T-helper 2 cell treated with Interferon-gamma antibody and Interleukin-4, amounts not matched to agents 5 μg/mL and 100 μg/mL, for 36 hours (primary cell): Measurements from ENCODE around the gene TAS2R60.
"Not testable (repeated sequence)": the region's sequence is repeated elsewhere in the genome, so short reads cannot be mapped to it uniquely, and the experiment has no call there.

Source experiments
- DNase-seq: peaks from one replicate; pipeline ENCODE4 v3.0.0; 2021; ENCODE audit warnings: low spot score
- H3K27ac Mint-ChIP-seq: one replicate; pipeline ENCODE4 v1.8.0; 2021; ENCODE audit warnings: mild to moderate bottlenecking, mixed read lengths
- H3K27me3 Mint-ChIP-seq: one replicate; pipeline ENCODE4 v1.8.0; 2021; ENCODE audit warnings: low read depth, mixed read lengths
- H3K36me3 Mint-ChIP-seq: one replicate; pipeline ENCODE4 v1.8.0; 2021; ENCODE audit warnings: low read depth, mixed read lengths
- H3K4me1 Mint-ChIP-seq: one replicate; pipeline ENCODE4 v1.8.0; 2021; ENCODE audit warnings: low read depth, mixed read lengths
- H3K4me3 Mint-ChIP-seq: one replicate; pipeline ENCODE4 v1.8.0; 2022; ENCODE audit warnings: mild to moderate bottlenecking, moderate library complexity, mixed read lengths
- H3K9me3 Mint-ChIP-seq: one replicate; pipeline ENCODE4 v1.8.0; 2021; ENCODE audit warnings: mixed read lengths

The TAS2R60 gene

DNA sequence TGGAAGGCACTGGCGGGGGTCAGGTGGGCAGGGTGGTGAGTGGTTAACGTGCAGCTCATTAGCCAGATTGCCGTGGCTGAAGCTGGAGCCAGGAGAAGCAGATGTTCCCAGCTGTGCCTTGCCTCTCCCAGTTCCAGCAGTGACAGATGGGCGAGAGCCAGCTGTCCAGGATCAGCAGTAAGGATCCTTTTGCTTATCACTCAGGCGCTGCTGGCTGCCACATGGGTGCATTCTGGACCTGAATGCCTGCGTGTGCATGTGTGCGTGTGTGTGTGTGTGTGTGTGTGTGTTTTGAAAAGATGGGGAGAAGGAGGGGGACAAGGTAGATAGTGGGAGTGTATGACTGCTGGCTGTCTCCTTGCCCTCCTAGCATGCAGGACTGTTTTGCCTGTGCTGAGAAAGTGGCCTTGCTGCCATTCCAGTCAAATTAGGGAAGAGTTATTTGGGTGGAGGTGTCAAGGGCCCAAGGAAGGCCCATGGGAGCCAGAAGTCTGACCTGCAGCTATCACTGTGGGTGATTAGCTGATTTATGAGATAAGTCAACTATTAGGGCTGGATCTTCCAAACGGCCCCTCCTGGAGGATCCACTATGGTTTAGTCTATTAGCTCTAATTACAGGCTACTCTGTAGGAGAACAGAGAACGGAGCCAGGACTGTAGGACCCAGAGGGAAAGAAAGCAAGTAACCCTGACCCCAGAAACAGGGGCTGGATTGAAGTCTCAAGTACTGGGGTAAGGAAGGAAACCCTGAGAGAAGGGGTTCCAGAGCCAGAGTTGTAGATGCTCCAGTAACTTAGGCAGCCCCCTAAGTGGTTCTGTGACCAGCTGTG is 37.9 kb upstream of the TAS2R60 start:
- Mint-ChIP-seq H3K4me1 (peaks cover 19% of the 10 kb centered on the region), H3K4me3 (no peak overlapping the region), H3K36me3 (no peaks in the 10 kb centered on the region), H3K27me3 (peaks cover 28% of the 10 kb centered on the region), H3K27ac (no peak overlapping the region), H3K9me3 (no peaks in the 10 kb centered on the region)
- DNase-seq, result no peak

DNA sequence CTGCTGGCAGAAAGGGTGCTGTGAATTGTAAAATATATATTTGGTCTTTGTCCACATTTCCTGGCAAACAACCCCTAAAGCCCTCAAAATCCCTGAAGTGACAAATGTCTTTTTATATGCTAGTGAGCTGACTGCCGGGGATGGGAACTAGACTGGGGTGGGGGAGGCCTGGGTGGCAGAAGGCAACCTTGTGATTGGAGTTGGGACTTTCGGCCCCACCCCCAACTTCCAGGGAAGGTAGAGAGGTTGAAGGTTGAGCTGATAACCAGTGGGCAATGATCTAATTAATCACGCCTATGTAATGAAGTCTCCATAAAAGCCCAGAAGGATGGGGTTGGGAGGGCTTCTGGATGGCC is 37.3 kb upstream of the TAS2R60 start:
- Mint-ChIP-seq H3K36me3 (no peaks in the 10 kb centered on the region), H3K9me3 (no peaks in the 10 kb centered on the region), H3K27ac (no peak overlapping the region), H3K27me3 (peaks cover 31% of the 10 kb centered on the region), H3K4me1 (peaks cover 19% of the 10 kb centered on the region), H3K4me3 (no peak overlapping the region)
- no peak for DNase-seq

DNA sequence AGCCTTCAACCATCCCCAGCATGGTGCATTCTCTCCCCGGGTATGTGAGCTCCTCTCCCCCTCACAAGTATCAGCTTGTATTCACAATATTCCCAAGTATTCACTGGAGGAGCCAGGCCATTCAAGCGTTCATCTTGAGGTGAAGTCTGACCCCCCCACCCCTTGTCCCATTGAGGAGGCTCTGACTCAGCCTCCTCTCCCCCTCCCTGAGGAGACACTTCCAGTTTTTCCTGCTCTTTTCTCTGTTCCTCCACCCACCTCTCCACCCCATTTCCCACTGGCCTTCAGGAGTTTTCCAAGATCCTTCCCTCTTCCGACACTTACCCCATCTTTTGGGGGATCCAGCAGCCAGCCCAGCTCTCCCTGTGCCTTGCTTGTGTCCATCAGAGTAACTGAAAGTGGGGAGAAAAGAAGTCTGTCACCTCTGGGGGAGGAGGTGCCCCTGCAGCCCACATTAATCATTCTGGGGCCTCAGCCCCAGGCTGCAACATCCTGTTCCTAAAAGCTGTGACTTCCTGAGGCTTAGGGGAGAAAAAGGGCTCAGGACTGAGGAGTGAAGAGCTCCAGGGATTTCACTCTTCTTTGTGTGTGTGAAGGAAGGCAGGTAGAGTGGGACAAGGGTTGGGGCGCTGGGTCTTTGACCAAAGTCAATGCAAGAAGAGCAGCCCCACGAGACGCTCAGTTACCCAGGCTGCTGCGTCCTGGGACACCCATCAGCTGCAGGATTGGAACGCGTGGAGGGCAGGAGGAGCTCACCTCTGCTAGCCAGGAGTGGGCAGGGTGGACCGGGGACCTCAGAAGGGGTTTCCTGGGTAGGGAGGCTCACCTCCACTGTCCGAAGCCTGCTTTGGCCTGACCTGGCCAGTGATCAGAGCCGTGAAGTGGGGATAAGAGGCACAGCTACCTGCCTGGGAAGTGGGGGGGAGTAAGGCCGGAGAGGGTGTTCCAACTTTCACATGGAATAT is 35.7 kb upstream of the TAS2R60 start:
- peaks cover 34% of the 10 kb centered on the region for H3K27me3 Mint-ChIP-seq
- H3K9me3 Mint-ChIP-seq, result no peaks in the 10 kb centered on the region
- DNase-seq, result no peak
- H3K4me3 Mint-ChIP-seq, result peak overlapping the region; percentile 69
- H3K36me3 Mint-ChIP-seq, result no peaks in the 10 kb centered on the region
- no peak overlapping the region for H3K27ac Mint-ChIP-seq
- H3K4me1 Mint-ChIP-seq, result peaks cover 19% of the 10 kb centered on the region

DNA sequence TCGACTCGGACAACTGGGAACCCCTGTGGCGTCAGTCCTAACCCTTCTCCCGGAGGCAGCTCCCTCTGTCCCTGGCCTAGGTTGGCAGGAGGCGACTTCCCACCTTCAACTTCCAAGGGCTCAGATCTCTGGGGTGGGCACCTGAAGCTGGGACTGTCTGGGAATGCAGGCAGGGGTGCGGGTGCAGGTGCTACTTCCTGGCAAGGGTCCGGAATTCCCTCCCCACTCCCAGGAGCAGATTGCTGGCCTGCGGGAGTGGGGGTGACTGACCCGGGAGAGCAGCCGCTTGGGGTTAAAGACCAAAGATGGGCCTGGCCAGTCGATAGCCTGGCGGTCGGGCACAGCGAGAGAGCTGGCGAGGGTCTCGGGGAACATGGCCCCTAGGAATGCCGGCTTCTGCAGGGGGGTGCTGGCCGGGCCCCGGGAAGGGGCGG is 35.0 kb upstream of the TAS2R60 start:
- DNase-seq, result no peak

DNA sequence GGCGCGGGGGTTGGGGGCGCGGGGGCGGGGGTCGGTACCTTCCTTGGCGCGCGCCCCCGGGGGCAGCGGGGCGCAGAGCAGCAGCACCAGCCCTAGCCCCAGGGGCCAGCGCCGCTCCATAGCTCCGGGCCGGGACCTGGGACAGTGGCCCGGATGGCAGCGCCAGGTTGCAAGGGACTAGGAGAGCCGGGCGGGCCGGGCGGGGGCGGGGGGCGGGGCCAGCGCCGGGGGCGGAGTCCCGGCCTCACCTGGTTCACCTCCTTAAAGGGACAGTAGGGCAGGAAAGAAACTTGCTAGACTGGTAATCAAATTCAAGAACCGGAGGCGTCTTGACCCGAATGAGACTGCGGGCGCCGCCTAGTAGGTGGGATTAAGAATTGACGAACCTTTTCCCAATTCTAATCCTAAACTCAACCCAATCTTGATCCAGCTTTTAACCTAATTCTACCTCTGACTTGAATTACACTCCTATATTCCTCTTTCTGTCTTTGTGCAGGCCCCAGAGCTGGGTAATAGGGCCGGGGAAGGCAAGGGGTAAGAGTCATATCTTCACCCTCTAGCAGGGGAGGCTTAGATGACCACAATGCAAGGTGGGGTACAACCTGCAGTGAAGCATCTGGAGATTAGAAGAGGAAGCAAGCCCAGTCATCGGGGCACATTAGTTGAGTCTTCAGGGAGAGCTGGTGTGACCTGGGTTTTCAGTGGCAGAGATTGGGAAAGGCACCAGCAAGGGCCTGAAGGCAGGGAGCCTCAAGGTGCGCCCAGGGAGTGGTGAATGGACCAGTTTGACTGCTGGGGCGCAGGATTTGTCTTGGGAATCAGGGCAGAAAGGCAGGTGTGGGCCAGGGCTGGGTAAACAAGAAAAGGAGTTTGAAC is 34.3 kb upstream of the TAS2R60 start, which contains the start of gene EPHA1:
EPHA1 (minus strand) TSS at position 171 of the 876 bp plus-strand sequence; CDS start at position 120, 51 bp downstream.
- peaks cover 19% of the 10 kb centered on the region for H3K4me1 Mint-ChIP-seq
- peaks cover 32% of the 10 kb centered on the region for H3K27me3 Mint-ChIP-seq
- no peak for DNase-seq
- H3K9me3 Mint-ChIP-seq, result no peaks in the 10 kb centered on the region
- H3K4me3 Mint-ChIP-seq, result peak within 1 kb of the TSS; percentile 69
- H3K27ac Mint-ChIP-seq, result no peak within 1 kb of the TSS
- no peaks in the 10 kb centered on the region for H3K36me3 Mint-ChIP-seq

More for the DNA sequence above, 35.0 kb upstream of the TAS2R60 start:
- Mint-ChIP-seq H3K27ac (no peak overlapping the region), H3K9me3 (no peaks in the 10 kb centered on the region), H3K27me3 (peaks cover 34% of the 10 kb centered on the region), H3K4me3 (peak overlapping the region; percentile 69), H3K4me1 (peaks cover 19% of the 10 kb centered on the region), H3K36me3 (no peaks in the 10 kb centered on the region)

DNA sequence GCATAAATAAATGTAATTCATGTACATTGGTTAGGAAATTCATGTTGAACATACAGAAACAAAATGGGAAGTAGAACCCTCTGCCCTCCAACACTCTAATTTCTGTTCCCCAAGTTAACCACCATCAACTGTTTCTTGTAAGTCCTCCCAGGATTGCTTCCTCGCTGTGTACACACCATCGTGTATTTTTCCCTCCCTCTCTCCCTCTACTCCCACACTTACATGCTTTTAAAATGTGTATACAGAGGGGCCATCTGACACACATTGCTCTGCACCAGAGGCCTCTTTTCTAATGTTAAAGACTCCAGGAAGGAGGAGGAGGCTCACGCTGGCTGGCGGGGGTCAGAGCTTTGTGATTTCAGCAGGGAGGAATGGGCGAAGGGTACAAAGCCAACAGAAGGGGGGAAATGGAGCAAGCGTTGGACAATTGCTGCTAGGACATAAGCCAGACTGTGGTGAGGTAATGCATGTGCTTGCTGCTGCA is 32.7 kb upstream of the TAS2R60 start:
- Mint-ChIP-seq H3K27me3 (peaks cover 32% of the 10 kb centered on the region), H3K27ac (no peak overlapping the region)

DNA sequence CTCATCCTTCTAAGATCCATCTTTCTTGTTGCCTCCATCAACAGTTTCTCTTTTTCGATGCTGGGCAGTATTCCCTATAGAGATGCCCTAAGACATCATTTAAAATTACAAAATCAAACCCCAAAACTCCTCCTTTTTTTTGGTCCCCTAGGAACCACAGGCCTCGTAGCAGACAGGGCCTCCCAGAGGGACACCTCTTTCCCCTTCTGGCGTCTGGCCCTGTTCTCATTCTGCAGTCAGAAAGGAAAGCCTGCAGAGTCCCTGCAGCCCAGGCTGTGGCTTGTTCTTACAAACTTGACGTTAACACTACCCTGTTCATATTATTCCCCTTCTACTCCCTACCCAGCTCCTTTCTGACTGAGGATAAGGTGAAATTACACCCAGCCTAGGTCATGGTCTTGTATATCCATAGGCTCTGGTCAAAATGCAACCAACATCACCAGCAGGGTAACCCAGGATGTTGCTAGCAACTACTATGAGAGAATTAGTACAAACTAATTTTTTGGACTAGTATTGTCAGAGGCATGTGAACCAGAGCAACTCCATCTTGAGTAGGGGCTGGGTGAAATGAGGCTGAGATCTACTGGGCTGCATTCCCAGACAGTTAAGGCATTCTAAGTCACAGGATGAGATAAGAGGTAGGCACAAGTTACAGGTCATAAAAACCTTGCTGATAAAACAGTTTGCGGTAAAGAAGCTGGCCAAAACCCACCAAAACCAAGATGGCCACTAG is 31.1 kb upstream of the TAS2R60 start:
- Mint-ChIP-seq H3K9me3 (no peaks in the 10 kb centered on the region), H3K4me3 (no peak overlapping the region), H3K27me3 (peaks cover 23% of the 10 kb centered on the region), H3K27ac (no peak overlapping the region), H3K4me1 (peaks cover 19% of the 10 kb centered on the region), H3K36me3 (no peaks in the 10 kb centered on the region)
- DNase-seq, result no peak

More for the DNA sequence above, 32.7 kb upstream of the TAS2R60 start:
- no peak for DNase-seq
- H3K9me3 Mint-ChIP-seq, result no peaks in the 10 kb centered on the region
- H3K4me3 Mint-ChIP-seq, result no peak overlapping the region
- H3K36me3 Mint-ChIP-seq, result no peaks in the 10 kb centered on the region
- H3K4me1 Mint-ChIP-seq, result peaks cover 19% of the 10 kb centered on the region

DNA sequence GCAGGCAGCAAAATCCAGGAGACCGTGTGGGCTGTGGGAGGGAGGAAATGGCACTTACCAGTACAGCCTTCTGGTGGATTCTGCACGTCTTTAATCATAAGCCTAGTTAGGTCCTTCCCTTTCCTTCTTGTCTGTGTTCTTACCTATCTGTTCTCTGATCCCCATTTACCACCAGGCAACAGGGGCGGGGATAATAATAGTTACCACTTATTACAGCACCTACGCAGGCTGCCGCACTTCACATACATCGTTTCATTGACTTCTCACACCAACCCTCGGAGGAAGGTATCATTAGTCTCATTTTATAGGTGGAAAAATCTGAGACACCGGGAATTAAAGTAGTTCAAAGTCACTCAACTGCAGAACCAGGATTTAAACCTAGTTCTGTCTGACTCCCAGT is 30.1 kb upstream of the TAS2R60 start:
- H3K9me3 Mint-ChIP-seq, result no peaks in the 10 kb centered on the region
- no peak overlapping the region for H3K4me3 Mint-ChIP-seq
- no peaks in the 10 kb centered on the region for H3K36me3 Mint-ChIP-seq
- no peak for DNase-seq
- H3K27ac Mint-ChIP-seq, result no peak overlapping the region
- peaks cover 15% of the 10 kb centered on the region for H3K27me3 Mint-ChIP-seq
- peaks cover 9% of the 10 kb centered on the region for H3K4me1 Mint-ChIP-seq

DNA sequence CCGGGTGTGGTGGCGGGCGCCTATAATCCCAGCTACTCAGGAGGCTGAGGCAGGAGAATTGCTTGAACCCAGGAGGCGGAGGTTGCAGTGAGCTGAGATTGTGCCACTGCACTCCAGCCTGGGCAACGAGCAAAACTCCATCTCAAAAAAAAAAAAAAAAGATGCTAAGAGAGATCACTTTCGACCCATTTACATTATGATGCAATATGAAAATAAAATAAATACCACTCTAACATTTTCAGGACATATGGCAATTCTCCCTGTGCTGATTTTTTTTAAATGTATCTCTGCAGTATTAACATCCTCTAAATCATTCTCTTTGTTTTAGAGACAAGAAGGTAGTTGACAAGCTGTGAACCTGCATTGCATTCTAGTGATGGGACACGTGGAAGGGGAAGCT is 28.0 kb upstream of the TAS2R60 start:
- not testable (repeated sequence) for H3K9me3 Mint-ChIP-seq, H3K4me3 Mint-ChIP-seq, DNase-seq, H3K4me1 Mint-ChIP-seq, H3K27ac Mint-ChIP-seq, H3K36me3 Mint-ChIP-seq
- peaks cover 27% of the 10 kb centered on the region for H3K27me3 Mint-ChIP-seq

DNA sequence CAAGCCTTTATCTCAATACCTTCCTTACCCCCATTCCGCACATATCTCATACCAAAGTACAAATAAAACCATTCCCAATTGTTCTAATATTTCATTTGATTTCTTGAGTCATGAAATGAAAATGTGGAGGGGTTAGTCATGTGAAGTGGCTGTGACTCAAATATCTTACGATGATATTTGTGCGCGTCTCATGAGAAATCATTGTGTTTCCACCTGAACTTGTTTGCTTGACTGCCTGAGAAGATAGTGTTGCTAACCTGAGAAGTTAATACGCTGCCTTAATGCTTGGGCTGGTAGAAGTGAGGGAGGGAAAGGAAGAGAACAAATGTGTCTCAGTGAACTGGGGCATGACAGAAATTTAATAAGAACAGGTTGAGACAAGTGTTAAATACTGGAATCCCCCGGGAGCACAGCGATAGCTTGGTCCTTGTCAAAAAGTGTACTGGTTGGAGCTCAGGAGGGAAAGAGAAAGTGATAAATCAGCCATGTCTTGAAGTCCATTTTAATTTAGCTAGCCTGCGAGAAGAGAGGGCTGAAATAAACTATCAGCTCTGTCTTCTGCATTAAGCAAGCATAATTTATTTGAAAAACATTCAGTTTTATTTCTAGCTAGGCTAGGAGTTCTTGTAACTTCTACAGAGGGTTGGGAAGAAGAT is 27.4 kb upstream of the TAS2R60 start:
- Mint-ChIP-seq H3K9me3 (no peaks in the 10 kb centered on the region), H3K4me1 (peaks cover 1% of the 10 kb centered on the region), H3K36me3 (no peaks in the 10 kb centered on the region), H3K4me3 (no peak overlapping the region), H3K27me3 (peaks cover 22% of the 10 kb centered on the region), H3K27ac (no peak overlapping the region)
- DNase-seq, result no peak

DNA sequence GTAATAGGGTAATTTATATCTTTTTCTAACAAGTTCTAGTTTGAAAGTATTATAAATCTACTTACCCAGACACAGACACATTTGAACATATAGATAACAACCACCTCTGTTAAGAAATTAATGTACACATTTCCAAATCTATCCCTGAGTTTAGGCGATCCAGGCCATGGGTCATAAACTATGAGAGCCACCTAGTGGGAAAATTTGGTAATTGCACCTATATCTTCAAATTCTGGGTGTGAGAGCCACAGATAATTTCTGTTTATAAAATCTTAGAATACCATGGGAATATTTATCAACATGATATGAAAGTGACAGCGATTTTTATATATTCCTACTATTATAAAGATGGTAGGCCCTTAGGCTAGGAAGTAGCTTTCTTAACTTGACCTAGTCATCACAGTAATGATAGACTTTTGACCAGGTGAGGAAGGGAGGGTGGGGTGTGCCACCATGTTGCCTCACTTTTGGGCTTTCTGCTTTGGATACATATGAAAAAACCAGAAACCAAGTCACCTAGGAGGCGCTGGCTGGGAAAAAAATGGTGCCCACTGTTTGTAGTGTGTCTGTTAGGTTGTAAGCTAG is 26.6 kb upstream of the TAS2R60 start:
- Mint-ChIP-seq H3K36me3 (no peaks in the 10 kb centered on the region), H3K4me1 (peaks cover 1% of the 10 kb centered on the region), H3K27ac (no peak overlapping the region), H3K4me3 (no peak overlapping the region), H3K9me3 (no peaks in the 10 kb centered on the region), H3K27me3 (peaks cover 19% of the 10 kb centered on the region)
- DNase-seq, result no peak

DNA sequence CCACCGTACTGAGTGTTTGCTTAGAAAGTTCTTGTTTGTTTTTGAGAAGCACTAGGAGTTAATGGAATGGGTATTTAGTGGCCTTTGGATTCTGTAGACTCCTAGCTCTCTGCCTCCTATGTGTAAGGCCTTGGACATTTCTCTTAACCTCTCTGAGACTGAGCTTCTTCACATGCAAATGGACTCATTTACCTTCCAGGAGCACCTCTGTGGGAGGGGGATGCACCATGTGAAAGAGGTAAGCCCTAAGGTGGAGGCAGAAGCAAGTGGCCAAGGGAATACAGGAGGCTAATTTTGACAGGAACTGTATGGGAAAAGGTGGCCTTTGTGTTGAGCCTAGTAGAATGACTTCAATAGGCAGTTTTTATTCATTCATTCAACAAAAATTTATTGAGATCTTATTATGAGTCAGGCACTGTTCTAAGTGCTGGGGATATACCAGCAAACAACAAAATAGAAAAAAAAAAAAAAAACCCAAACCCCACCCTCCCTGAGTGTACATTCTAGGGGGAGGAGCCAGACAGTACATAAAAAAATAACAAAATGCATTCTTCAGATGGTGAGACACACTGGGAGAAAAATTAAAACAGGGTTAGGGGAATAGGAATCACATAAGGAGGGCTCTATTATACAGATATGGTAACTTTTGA is 25.4 kb upstream of the TAS2R60 start:
- Mint-ChIP-seq H3K27me3 (peaks cover 19% of the 10 kb centered on the region), H3K36me3 (no peaks in the 10 kb centered on the region), H3K27ac (no peak overlapping the region), H3K4me3 (no peak overlapping the region), H3K9me3 (no peaks in the 10 kb centered on the region), H3K4me1 (peaks cover 1% of the 10 kb centered on the region)
- DNase-seq, result no peak
